ENCODE measurements around the gene ANKRD62.

DNA sequence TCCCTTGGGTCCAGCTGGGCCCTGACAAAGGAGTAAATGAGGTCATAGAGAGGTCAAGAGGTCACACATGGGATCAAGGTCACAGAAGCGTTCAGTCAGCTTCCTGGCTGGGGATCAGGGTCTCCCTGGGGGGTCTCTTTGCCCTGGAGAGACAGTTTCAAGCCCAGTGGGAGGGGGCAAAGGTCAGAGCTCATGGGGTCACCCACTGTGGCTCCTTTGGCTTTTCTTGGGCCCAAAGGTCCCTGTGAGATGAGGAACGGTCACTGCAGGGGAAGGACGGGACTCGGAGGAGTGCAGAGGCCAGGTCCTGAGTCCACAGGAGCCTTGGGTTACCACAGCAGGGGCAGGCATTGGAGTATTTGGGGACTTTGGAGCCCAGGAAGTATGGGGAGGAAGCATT lies 30.7 kb upstream of the ANKRD62 start:
- TF ChIP-seq ZNF274 (IDR thresholded peaks at IDR 0.05; ENCODE audit: borderline replicate concordance, low read depth, low read length) (no peak), ZKSCAN1 (IDR thresholded peaks at IDR 0.05; ENCODE audit: low read depth, low read length) (no peak), RFX5 (IDR thresholded peaks at IDR 0.05; ENCODE audit: low read depth, low read length) (no peak), TCF3 (CRISPR knock-in tag; IDR thresholded peaks at IDR 0.05) (no peak), NFE2L1 (tag; IDR thresholded peaks at IDR 0.05; ENCODE audit: borderline replicate concordance, low read depth) (no peak), GMEB1 (CRISPR knock-in tag; IDR thresholded peaks at IDR 0.05) (no peak), TGIF2 (CRISPR knock-in tag; IDR thresholded peaks at IDR 0.05) (no peak)
- TF ChIP-seq, protein P1, sequence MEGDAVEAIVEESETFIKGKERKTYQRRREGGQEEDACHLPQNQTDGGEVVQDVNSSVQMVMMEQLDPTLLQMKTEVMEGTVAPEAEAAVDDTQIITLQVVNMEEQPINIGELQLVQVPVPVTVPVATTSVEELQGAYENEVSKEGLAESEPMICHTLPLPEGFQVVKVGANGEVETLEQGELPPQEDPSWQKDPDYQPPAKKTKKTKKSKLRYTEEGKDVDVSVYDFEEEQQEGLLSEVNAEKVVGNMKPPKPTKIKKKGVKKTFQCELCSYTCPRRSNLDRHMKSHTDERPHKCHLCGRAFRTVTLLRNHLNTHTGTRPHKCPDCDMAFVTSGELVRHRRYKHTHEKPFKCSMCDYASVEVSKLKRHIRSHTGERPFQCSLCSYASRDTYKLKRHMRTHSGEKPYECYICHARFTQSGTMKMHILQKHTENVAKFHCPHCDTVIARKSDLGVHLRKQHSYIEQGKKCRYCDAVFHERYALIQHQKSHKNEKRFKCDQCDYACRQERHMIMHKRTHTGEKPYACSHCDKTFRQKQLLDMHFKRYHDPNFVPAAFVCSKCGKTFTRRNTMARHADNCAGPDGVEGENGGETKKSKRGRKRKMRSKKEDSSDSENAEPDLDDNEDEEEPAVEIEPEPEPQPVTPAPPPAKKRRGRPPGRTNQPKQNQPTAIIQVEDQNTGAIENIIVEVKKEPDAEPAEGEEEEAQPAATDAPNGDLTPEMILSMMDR (IDR thresholded peaks at IDR 0.05 in 2 of 3, conservative IDR thresholded peaks at IDR 0.05 in 1 of 3; ENCODE audit: insufficient read depth in 2 of 3, low read depth in 1 of 3, low read length in 3 of 3) = no peak

All from K562 (cell line).